Measurements from ENCODE around the gene LRRC71.
"Not testable (repeated sequence)": the region's sequence is repeated elsewhere in the genome, so short reads cannot be mapped to it uniquely, and the experiment has no call there.

LRRC71 gene

DNA sequence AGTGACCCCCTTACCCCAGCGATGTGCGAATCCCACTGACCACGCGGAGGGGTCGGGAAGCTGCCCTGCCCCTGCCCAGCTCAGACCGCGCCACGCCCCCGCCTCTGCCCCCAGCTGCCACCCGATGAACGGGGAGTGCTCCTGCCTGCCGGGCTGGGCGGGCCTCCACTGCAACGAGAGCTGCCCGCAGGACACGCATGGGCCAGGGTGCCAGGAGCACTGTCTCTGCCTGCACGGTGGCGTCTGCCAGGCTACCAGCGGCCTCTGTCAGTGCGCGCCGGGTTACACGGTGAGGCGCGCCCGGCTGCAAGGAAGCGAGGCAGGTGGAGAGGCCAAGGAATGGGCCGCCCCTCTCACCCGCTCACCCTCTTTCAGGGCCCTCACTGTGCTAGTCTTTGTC lies 11.9 kb upstream of the LRRC71 start:
- no peak for DNase-seq

DNA sequence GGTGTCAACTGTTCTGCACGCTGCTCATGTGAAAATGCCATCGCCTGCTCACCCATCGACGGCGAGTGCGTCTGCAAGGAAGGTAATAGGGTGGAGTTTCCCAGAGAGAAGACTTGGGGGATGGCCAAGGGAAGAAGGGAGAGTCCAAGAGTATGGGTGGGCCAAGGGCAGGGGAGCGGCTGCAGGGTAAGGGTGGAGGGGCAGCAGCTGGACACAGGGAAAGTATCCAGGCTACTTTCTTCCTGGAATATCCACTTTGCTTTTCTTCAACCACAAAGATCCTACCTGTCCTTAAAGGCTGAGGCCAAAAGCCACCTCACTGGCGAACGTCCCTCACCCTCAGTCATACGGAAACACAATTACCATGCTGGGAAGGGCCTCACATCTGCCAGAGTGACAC lies 11.5 kb upstream of the LRRC71 start:
- DNase-seq = no peak

DNA sequence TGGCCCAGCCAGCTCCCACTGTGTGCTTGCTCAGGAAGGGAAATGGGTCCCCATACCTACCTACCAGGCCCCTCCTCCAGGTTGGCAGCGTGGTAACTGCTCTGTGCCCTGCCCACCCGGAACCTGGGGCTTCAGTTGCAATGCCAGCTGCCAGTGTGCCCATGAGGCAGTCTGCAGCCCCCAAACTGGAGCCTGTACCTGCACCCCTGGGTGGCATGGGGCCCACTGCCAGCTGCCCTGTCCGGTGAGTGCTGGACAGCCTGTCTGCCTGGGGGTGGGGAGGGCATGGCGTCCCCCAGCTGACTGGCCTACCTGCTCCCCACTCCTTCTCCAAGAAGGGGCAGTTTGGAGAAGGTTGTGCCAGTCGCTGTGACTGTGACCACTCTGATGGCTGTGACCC lies 10.8 kb upstream of the LRRC71 start:
- no peak for DNase-seq

DNA sequence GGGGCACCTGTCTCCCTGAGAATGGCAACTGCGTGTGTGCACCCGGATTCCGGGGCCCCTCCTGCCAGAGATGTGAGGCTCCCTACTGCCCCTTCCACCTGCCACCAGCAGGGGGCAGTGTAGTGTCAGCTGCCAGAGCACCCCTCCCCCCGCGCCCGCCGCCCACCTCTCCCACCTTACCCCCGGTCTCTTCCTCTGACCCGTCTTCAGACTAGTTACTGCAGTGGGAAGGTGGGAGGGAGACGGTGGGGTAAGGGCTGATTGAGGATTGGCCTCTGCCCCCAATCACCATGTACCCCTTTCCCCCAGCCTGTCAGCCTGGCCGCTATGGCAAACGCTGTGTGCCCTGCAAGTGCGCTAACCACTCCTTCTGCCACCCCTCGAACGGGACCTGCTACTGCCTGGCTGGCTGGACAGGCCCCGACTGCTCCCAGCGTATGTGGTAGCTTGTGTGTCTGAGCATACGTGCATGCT lies 10.1 kb upstream of the LRRC71 start:
- DNase-seq = peak; percentile 53

DNA sequence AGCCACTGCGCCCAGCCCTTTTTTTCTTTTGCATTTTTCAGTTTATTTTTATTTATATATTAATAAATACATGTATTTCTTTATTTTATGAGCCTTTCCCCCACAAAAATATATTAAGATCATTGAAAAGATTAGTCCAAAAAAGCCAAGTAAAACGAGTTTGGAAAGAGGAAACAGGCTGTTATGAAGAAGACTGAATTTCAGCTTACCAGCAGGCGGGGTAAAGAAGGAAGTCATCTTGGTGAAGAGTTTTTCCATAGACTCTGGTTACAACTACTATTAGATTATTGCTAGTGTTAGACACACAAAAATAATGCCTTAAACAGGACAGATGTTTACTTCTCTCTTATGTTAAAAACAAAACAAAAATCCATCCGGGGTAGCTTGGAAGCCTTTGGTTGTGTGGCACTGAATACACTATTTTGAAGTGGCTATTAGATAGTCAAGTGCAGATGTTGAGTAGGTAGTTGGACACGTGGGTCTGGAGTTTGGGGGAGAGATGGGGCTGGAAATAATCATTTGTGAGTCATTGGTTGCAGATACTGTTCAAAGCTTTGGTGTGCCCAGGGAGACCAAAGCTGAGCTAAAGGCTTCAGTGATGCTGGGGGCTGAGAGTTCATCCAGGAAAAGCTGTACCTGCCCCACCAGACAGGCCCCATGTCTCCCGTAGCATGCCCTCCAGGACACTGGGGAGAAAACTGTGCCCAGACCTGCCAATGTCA lies 8.7 kb upstream of the LRRC71 start:
- DNase-seq = no peak

DNA sequence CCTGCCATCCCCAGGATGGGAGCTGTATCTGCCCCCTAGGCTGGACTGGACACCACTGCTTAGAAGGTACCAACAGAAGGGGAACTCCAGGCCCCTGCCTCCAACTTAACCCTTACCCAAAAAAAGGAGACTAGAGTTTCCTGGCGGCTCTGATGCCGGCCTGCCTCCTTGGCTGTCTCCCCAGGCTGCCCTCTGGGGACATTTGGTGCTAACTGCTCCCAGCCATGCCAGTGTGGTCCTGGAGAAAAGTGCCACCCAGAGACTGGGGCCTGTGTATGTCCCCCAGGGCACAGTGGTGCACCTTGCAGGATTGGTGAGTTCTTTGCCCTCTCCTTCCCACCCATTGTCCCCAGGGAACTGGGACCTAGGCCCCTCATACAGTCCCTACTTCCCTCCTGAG lies 8.1 kb upstream of the LRRC71 start:
- no peak for DNase-seq

DNA sequence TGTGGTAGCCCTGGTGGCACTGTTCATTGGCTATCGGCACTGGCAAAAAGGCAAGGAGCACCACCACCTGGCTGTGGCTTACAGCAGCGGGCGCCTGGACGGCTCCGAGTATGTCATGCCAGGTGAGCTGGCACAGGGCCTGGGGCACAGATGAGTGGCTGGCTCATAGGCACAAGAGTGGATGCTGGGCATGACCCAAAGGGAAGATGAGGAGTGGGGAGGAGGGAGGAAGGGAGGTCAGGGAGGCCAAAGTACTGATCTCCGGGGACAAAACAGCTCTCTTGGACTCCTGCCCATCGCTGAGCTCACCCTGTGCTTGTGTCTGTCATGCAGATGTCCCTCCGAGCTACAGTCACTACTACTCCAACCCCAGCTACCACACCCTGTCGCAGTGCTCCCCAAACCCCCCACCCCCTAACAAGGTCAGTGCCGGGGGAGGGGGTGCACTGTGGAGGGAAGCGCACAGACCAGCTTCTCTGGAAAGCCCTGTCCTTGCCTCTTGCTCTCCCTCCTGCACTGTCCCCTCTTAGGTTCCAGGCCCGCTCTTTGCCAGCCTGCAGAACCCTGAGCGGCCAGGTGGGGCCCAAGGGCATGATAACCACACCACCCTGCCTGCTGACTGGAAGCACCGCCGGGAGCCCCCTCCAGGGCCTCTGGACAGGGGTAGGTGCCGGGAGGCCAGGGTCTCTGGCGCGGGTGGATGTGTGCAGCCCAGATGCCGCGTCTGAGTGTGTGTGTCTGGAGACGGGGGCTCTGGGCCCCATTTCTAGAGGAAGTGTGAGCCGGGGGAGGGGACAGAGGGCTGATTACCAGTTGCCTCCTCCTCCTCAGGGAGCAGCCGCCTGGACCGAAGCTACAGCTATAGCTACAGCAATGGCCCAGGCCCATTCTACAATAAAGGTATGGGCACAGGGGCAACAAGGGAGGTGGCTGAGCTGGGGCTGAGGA lies 7.3 kb upstream of the LRRC71 start:
- no peak for DNase-seq

DNA sequence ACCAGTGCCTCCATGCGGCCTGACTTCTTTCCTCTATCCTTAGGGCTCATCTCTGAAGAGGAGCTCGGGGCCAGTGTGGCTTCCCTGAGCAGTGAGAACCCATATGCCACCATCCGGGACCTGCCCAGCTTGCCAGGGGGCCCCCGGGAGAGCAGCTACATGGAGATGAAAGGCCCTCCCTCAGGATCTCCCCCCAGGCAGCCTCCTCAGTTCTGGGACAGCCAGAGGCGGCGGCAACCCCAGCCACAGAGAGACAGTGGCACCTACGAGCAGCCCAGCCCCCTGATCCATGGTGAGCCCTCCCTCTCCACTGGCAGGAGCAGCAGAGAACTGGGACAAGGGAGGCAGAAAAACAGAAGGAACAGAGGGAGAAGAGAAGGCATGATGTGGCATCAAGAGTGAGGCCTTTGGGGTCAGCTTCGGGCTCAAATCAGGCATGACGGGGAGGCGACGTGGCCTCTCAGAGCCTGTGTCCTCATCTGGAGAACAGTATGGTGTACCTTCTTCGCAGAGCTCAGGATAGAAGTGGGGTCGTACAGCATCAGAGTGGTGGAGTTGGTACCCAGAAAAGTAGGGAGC lies 6.5 kb upstream of the LRRC71 start:
- DNase-seq = no peak

DNA sequence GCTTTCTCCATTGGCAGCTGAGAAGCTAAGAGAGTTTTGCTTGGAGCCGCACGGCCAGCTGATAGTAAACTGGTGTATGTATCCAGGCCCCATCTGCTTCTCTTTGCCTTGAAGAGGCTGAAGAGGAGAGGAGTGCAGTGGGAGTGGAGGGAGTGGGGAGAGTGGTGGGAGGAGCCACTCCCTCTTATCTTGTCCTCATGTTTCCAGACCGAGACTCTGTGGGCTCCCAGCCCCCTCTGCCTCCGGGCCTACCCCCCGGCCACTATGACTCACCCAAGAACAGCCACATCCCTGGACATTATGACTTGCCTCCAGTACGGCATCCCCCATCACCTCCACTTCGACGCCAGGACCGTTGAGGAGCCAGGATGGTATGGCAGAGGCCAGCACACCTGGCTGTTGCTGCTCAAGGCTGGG lies 6.0 kb upstream of the LRRC71 start:
- no peak for DNase-seq

DNA sequence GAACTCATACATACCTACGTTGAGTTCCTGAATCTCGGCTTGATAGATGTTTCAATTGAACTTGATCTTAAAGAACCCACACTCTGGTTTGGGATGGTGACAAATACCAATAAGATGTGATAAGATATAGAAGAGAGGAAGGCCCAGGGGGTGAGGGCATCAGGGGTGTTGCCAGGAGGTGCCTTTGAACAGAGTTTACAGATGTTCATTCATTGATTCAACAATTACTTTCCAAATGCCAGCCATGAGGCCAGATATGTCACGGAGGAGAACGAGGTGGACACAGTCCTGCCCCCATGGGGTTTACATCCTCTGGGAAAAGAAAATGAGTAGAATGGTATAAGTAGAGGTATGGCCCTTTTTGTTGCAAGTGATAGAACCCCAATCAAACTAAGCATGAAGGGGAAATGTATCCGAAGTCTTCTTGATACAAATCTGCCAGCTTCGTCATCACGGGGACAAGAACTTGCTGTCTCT lies 659 bp downstream of the LRRC71 start:
- no peak for DNase-seq

DNA sequence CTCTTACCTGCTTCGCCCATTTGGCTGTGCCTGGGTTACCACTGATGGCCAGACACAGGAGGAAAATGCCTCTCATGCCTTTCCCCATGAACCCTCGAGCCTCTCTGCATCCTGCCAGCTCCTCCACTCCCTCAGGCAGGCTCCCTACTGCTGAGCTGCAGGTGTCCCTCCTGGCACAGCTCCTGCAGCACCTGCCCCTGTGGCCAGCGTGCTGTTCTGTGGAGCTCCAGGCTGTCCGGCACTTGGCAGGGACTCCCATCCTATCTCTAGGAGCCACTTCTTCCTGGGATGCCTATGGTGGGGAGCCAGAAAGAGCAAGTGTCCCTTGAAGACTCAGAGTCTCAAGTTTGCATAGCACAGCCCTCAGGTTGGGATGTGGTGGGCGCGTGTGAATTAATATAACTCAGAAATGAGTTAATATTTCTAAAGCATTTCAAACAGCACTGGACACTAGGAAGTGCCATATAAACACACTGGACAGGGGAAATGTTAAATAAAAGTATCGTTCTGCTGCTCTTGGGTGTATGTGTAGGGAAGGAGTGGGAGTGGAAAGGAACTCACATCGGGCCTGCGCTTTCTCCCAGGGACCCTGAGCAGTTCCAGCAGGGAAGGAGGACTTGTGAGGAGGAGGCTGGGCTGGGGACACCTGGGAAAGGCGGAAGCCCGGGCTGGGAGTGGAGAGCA lies 2.7 kb downstream of the LRRC71 start:
- no peak for DNase-seq

DNA sequence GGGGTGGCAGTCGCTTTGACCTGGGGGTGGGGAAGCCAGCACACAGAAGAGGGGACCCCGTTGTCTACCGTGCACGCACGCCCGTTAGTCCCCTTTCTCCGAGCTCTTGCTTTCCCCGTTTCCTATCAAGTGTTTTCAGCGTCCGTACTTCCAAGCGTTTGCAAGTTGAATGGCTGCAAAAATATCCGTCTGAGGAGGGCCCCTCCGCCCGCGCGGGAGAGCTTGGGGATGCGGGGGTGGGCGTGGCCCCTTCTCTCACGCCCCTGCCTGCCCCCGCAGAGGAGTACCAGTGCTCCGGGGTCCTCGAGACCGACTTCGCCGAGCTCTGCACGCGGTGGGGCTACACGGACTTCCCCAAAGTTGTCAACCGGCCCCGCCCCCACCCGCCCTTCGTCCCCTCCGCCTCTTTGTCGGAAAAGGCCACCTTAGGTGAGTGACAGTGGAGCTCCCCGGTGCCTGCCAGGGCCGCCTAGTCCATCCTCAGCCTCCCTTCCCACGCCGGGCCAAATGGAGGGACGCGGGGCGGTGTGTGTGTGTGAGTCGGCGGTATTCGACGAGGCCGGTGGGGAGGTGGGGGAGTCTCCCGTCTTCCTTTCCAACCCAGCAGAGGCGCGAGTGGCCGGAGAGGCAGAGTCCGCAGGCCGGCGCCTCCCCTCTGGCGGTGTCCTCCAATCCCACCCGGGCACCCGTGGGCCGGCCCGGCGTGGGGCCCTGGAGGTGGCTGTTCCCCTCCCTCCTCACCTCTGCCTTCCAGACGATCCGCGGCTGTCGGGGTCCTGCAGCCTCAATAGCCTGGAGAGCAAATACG lies 3.4 kb downstream of the LRRC71 start:
- DNase-seq = no peak

DNA sequence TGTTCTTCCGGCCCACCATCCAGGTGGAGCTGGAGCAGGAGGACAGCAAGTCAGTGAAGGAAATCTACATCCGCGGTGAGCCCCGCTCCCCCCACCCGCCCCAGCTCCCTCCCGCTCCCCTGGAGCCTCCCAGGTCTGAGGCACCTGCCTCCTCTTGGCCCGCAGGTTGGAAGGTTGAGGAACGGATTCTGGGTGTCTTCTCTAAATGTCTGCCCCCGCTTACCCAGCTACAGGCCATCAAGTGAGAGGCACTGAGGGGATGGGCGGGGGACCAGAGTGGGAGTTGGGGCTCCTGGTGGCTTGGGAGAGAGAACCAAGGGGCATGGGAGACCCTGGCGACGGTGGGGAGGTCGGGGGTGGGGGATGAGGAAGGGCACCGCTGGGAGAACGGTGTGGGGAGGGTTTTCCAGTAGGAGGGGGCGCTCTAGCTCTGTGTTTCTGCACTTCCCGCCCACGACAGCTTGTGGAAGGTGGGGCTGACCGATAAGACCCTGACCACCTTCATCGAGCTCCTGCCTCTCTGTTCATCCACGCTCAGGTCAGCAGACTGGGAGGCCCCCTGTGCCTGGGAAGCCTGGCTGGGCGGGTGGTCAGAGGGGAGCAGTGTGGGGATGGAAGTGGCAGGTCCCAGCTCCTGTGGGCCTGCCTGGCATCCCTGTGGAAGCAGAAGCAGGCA lies 4.2 kb downstream of the LRRC71 start:
- DNase-seq = no peak

DNA sequence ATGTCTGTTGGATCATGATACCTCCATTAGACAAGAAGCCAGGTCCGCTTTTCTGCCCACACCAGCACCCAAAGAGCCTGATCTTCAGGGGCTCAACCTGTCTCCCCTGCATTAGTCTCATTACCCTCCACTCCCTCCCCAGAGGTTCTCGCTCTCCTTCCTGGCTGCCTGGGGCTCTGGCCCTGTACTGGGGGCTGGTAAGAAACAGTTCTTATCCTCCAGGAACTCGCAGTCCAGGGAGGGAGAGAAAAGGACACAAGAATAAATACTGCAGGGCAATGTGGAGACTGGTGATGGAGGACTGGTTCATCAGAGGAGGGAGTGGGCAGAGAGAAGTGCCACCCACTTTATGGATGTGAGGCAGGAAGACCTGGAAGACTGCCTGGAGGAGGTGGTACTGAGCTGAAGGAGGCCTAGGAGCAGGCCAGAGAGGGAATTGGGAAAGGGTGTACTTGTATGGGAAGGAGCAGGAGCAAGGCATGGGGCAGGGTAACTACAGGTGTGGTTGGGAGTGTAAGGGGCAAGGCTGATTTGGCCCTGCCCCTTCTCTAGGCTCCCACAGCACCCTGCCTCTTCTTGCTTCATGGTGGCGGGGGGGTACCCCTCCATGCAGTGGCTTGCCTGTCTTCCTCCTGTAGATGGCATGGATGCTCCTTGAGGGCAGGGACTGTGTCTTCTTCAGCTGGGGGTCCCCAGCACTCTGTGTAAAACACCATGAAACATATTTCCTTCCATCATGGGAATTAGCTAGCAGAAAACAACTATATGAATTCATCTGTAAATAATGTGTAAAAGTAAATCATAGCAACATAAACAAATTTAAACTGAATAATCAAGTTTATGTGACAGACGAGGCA lies 5.0 kb downstream of the LRRC71 start:
- DNase-seq = no peak

DNA sequence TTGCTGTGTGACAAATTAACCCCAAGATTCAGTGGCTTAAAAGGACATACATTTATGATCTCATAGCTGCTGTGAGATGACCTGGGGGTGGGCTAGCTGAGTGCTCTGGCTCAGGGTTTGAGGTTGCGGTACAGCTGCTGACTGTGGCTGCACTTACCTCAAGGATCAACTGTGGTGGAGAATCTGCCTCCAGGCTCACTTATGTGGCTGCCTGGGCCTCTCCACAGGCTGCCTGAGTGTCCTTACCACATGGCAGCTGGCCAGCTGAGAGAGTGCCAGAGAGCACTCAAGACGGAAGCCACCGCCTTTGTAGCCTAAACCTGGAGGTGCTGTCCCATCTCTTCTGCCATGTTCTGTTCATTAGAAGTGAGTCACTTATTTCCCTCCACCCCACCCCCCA lies 5.7 kb downstream of the LRRC71 start:
- DNase-seq = no peak

DNA sequence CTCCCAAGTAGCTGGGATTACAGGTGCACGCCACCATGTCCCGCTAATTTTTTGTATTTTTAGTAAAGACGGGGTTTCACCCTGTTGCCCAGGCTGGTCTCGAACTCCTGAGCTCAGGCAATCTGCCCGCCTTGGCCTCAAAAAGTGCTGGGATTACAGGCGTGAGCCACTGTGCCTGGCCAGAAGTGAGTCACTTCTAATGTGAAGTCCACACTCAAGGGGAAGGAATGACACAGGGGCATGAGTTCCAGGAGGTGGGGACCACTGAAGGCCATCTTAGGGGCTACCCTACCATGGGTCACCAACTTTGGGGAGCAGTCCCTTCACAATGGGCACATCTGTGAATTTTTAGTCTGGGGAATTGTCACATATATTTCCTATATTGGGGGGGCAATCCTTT lies 6.3 kb downstream of the LRRC71 start:
- not testable (repeated sequence) for DNase-seq

DNA sequence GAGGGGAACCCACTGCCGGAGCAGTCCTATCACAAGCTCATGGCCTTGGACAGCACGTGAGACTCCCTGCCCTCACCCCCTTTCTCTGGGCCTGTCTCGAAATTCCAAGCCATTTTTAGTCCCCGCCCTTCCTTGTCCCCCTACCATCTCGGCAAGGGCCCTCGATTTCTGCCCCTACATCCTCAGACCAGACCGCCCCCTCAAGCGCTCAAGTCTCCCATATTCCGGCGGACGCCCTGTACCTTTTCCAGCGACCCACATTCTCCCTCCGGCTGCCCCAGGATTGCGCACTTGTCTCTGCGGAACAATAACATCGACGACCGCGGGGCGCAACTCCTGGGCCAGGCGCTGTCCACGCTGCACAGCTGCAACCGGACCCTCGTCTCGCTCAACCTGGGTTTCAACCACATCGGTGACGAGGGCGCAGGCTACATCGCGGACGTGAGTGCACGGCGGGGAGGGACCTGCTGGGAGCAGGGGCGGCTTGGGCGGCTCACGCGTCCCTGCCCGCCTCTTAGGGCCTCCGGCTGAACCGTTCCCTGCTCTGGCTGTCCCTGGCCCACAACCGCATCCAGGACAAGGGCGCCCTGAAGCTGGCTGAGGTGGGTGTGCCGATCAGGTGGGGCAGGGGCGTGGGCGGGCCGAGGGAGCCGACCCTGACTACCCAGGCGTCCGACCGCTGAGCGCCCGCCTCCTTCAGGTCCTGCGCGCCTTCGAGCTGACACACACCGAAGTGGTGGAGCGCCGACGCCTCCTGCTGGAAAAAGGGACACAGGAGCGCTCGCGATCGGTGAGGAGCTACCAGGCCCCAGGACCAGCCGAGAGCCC lies 7.0 kb downstream of the LRRC71 start:
- DNase-seq = peak; percentile 58

DNA sequence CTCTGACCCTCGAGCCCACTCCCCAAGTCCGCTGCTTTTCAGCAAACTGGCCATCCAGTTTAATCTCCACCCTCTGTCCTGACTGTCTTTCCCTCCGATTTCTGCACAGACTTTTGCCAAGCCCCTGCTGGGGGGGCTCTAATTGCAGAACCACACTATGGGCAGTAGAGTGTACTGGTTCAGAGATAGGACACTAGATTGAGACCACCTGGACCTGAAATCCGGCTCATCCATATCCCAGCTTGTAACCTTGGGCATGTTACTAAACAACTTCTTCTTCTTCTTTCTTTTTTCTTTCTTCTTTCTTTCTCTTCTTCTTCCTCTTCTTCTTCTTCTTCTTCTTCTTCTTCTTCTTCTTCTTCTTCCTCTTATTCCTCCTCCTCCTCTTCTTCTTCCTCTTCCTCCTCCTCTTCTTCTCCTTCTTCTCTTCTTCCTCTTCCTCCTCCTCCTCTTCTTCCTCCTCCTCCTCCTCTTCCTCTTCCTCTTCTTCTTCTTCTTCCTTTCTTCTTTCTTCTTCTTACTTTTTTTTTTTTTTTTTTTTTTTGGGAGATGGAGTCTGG lies 7.7 kb downstream of the LRRC71 start:
- no peak for DNase-seq

DNA sequence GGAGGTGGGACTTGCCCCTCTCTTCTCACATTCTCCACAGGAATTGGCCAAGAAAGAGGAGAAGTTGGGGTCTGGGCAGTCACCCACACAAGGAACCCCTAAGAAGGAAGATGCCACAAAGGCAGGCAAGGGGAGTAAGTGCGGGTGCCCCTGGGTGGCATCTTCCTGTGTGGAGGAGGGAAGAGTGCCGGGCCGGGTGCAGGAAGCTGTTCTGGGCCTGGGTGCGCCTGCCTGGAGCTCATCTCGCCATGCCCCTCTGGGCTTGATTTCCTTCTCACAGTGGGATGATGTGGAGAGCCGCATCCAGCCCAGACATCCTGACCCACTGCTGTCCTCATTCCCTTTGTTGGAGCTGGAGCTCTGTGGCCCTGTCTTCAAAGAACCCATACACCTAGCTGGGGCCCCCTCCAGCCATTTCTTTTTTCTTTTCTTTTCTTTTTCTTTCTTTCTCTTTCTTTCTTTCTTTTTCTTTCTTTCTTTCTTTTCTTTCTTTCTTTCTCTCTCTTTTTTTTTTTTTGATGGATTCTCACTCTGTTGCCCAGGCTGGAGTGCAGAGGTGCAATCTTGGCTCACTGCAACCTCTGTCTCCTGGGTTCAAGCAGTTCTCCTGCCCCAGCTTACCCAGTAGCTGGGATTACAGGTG lies 9.3 kb downstream of the LRRC71 start:
- no peak for DNase-seq
